ENCODE data around the gene CATSPERE.
A peak's percentile ranks its signal among the peaks of the same experiment; 100 is the strongest.
"Not testable (repeated sequence)": the region's sequence is repeated elsewhere in the genome, so short reads cannot be mapped to it uniquely, and the experiment has no call there.

The CATSPERE gene

GRCh38 chr1:244548558-244549115 lies 87.6 kb downstream of the CATSPERE start:
- DNase-seq, result no peak

DNA sequence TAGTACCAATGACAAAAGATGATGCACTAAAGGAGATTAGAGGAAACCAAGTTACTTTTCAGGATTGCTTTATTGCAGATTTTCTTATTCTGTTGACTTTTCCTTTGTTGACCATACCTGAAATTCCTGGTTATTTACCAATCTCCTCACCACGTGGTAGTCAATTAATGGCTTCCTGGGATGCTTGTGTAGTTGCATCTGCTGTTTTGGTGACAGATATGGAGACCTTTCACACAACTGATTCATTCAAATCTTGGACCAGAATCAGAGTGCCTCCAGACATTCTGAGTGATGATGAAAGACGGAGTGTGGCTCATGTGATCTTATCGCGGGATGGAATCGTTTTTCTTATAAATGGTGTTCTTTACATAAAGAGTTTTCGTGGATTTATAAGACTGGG lies 91.3 kb downstream of the CATSPERE start:
- no peak for DNase-seq

GRCh38 chr1:244556263-244556662 lies 95.2 kb downstream of the CATSPERE start:
- no peak for DNase-seq

GRCh38 chr1:244557565-244557964 lies 96.5 kb downstream of the CATSPERE start:
- DNase-seq, result no peak

DNA sequence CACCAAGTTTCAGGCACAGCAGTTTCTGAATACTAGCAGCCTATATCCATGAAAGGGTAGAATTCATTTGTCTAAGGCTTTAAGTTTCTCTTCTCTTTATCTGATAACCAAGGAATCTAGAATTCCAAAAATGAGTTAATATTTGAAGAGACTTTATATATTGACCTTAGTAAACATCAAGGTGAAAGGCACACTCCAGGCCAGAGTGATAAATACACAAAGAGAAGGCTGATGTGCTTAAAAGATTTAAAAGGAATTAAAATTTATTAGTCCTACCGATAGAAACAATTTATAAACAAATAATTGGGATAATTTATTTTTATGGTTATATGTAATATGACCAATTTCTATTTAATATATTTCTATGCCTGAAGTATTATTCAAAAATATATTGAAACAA lies 98.5 kb downstream of the CATSPERE start:
- DNase-seq, result no peak

DNA sequence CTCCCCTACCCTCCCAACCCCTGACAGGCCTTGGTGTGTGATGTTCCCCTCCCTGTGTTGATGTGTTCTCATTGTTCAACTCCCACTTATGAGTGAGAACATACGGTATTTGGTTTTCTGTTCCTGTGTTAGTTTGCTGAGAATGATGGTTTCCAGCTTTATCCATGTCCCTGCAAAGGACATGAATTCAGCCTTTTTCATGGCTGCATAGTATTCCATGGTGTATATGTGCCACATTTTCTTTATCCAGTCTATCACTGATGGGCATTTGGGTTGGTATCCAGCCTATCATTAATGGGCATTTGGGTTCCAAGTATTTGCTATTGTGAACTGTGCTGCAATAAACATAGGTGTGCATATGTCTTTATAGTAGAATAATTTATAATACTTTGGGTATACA lies 101.8 kb downstream of the CATSPERE start:
- DNase-seq, result not testable (repeated sequence)

DNA sequence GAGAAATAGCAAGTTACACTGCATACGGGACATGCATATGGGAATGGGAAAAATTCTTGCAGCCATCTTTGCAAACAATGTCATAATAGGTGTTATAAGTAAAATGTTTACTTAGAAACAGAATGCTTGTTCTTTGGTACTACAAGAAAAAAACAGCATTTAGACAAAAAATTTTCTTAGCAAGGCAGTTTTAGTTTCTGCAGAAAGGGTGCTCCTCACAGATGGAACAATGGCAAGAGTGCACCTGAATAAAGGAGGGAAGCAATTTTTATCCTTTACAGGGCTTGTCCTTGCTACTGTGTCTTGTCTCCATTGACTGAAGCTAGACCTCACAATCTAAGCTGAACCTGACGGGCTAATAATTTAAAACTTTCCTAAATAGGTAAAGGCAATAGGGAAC lies 112.7 kb downstream of the CATSPERE start:
- no peak for DNase-seq

- no peak for DNase-seq
Observed at GRCh38 chr1:244576259-244576892, 115.3 kb downstream of the CATSPERE start.

- DNase-seq, result not testable (repeated sequence)
Observed at GRCh38 chr1:244578205-244578604, 117.1 kb downstream of the CATSPERE start.

GRCh38 chr1:244583358-244583982 lies 122.4 kb downstream of the CATSPERE start:
- DNase-seq, result no peak

DNA sequence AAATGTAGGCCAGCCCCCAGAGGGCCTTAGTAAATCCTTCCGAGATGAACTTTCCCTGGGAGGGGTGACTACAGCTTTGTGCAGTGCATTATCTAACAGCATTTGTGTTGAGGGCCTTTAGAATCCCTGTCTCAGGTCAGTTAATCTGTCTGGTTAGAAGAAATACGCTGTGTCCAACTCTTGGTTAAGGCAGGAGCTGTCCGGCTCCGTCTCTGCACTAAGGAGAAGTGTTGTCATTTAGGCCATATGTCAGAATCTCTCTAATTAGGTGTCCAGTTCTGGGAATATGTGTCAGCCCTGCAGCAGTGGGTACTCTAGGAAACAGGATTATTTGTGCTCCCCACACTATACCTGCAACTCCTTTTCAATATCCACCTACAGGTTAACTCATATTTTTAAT lies 124.8 kb downstream of the CATSPERE start:
- DNase-seq, result no peak

- no peak for DNase-seq
Observed at GRCh38 chr1:244590670-244591069, 129.6 kb downstream of the CATSPERE start.

DNA sequence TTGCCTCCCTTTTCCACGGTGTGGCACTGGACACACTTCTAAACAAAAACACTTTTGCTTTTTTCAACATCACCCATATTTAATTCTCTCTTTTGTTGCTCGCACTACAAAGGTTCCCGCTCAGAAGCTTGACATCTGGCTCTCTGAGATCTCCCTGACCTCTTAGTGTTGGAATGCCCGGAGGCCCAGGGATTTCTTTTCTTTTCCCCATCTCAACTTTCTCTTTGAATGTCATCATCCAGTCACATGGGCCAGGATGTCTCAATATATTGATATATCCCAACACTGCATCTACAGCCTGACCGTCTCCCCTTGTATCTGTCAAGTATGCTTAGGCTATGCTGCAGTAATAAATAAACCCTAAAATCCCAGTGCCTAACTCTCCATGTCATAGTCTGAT lies 137.5 kb downstream of the CATSPERE start:
- DNase-seq, result no peak

- peak; percentile 60 for DNase-seq
Observed at GRCh38 chr1:244599937-244600350, 138.9 kb downstream of the CATSPERE start.

- no peak for DNase-seq
Observed at GRCh38 chr1:244601336-244601735, 140.3 kb downstream of the CATSPERE start.

DNA sequence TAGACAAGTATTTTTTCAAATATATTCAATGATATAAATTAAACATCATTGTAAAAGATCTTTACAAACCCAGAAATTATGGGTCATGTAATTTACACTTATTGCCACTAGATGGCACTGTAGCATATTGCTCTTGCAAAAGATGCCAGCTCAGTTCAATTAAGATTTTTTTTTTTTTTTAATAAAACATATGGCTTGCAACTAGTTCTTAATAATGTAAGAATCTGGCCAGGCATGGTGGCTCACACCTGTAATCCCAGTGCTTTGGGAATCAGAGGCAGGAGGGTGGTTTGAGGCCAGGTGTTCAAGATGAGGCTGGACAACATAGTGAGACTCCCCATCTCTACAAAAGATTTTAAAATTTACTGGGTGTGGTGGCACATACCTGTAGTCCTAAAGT lies 142.4 kb downstream of the CATSPERE start:
- DNase-seq, result peak; percentile 53

GRCh38 chr1:244605835-244606370 lies 144.8 kb downstream of the CATSPERE start:
- DNase-seq, result no peak

- no peak for DNase-seq
Observed at GRCh38 chr1:244614113-244614836, 153.2 kb downstream of the CATSPERE start.

GRCh38 chr1:244614879-244615278 lies 153.8 kb downstream of the CATSPERE start:
- DNase-seq, result no peak

GRCh38 chr1:244615301-244615700 lies 154.2 kb downstream of the CATSPERE start:
- no peak for DNase-seq

DNA sequence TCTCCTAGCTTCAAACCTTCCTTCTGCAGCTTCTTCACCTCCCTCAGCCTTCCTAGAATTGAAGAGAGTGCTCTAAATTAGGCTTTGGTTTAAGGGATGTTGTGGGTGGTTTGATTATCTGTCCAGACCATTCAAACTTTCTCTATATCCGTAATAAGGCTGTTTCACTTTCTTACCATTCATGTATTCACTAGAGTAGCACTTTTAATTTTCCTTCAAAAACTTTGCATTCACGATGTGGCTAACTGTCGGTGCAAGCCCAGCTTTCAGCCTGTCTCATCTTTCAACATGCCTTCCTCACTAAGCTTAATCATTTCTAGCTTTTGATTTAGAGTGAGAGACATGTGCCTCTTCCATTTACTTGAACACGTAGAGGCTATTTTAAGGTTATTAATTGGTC lies 165.6 kb downstream of the CATSPERE start:
- no peak for DNase-seq

DNA sequence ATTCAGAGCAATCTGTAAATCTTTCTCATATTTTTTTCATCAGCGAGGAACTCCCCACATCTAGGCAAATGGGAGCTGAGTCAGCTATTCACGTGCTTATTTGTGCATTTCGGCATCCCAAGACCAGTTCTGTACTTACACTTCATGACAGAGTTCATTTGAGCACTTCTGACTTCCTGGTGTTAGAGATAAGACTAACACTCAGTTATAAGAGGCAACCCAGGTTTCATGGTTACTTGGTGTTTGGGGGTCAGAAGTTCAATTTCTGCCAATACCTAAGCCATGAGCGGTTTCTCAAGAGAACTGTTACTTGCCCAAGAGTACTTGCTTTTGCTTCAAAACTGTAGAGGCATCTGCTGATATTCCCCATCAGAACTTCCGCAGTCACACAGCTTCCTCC lies 167.7 kb downstream of the CATSPERE start:
- no peak for DNase-seq

- no peak for DNase-seq
Observed at GRCh38 chr1:244633140-244633539, 172.1 kb downstream of the CATSPERE start.

DNA sequence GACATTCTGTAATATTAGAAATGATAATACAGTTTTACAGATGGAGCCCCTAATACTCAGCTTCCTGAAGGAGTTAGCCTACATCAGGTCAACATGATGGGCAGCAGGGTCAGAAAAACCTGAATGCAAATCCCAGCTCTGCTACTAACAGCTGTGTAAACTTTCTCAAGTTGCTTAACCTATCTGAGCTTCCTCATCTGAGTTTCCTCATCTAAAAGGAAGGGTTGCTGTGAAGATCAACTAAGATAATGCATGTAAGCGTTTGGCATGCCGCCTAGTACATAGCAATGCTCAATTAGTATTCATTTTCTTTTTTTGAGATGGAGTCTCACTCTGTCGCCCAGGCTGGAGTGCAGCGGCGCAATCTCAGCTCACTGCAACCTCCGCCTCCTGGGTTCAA lies 173.5 kb downstream of the CATSPERE start:
- no peak for DNase-seq
